Caco-2 (cell line): ENCODE results near the gene MANBA. TPM values are rescaled to one million over a fixed set of nuclear protein-coding genes. Genes with fewer than 3 reads are reported as not detected.

ENCODE experiments used
- BruUV-seq: library from RNA; stranded (reverse); fragments of 400-500 nt; replicated peaks from 2 replicates; lab custom pipeline; 2021; lab: Mats Ljungman, UMichigan
- CTCF ChIA-PET: fragments of 300-600 bp; sonication (Branson Sonifier 250); formaldehyde crosslinking; loops from one replicate; lab custom pipeline; 2022; ENCODE audit warnings: antibody characterized with exemption; lab: Charles Lee
- POLR2A ChIA-PET: fragments of 300-600 bp; sonication (Branson Sonifier 250); formaldehyde crosslinking; loops from one replicate; lab custom pipeline; 2022; ENCODE audit warnings: antibody characterized with exemption; lab: Charles Lee
- DNase-seq, 2 experiments: peaks; one replicate each; pipeline versions ENCODE4 v3.0.0 to v3.0.0-alpha.2; 2020 to 2022
- H3K27me3 ChIP-seq: replicated peaks from 2 replicates; pipeline ENCODE4 v1.6.0; 2011; ENCODE audit warnings: low read length; ENCODE audit not compliant: control insufficient read depth, insufficient read depth
- H3K36me3 ChIP-seq: 2 replicates; pipeline ENCODE4 v1.5.1; 2011; ENCODE audit warnings: low read length; ENCODE audit not compliant: control insufficient read depth, insufficient read depth
- H3K4me1 ChIP-seq: fragments of 250-450 bp; sonication (Bioruptor Pico); 2 replicates; pipeline ENCODE4 v1.5.1; 2020; ENCODE audit warnings: mild to moderate bottlenecking
- H3K4me3 ChIP-seq: 2 replicates; pipeline ENCODE4 v1.5.1; 2011; ENCODE audit warnings: low read depth, mild to moderate bottlenecking, control low read depth, low read length
- H3K9me3 ChIP-seq: fragments of 250-450 bp; sonication (Bioruptor Pico); 2 replicates; pipeline ENCODE4 v1.5.1; 2020; ENCODE audit warnings: mild to moderate bottlenecking, moderate library complexity
- H3K27ac Mint-ChIP-seq: one replicate; pipeline ENCODE4 v1.8.0; 2022; ENCODE audit warnings: mixed read lengths; ENCODE audit not compliant: unreplicated experiment
- H3K27me3 Mint-ChIP-seq: one replicate; pipeline ENCODE4 v1.8.0; 2022; ENCODE audit warnings: mixed read lengths; ENCODE audit not compliant: insufficient read depth, unreplicated experiment
- H3K36me3 Mint-ChIP-seq: one replicate; pipeline ENCODE4 v1.8.0; 2022; ENCODE audit warnings: mild to moderate bottlenecking, mixed read lengths; ENCODE audit not compliant: insufficient read depth, unreplicated experiment
- H3K4me1 Mint-ChIP-seq: one replicate; pipeline ENCODE4 v1.8.0; 2022; ENCODE audit warnings: low read depth, mixed read lengths; ENCODE audit not compliant: unreplicated experiment
- H3K4me3 Mint-ChIP-seq: one replicate; pipeline ENCODE4 v1.8.0; 2022; ENCODE audit warnings: mild to moderate bottlenecking, moderate library complexity, mixed read lengths; ENCODE audit not compliant: unreplicated experiment
- H3K9me3 Mint-ChIP-seq: one replicate; pipeline ENCODE4 v1.8.0; 2022; ENCODE audit warnings: mixed read lengths; ENCODE audit not compliant: unreplicated experiment
- intact Hi-C: fragments of 100-400 bp; cut with micrococcal nuclease; formaldehyde crosslinking; loops from one replicate; pipeline ENCODE4 v1.10.0; 2022; ENCODE audit not compliant: unreplicated experiment
- total RNA-seq: library from RNA; stranded (reverse); gene quantifications from 2 replicates; pipeline ENCODE4 v1.2.3, GENCODE V29; 2022
- TF ChIP-seq, protein P1 (sequence below), 2 experiments: fragments of 200-600 bp in 1 of 2; IDR thresholded peaks; 1 replicate in 1 of 2; 2 replicates in 1 of 2; pipeline versions ENCODE4 v1.5.1 to v1.8.0; 2011 to 2022; ENCODE audit warnings: antibody characterized with exemption in 1 of 2, control low read depth in 1 of 2, inconsistent platforms in 1 of 2, low read depth in 1 of 2, low read length in 1 of 2, mild to moderate bottlenecking in 1 of 2, moderate library complexity in 1 of 2; ENCODE audit not compliant: insufficient read depth in 1 of 2, severe bottlenecking in 1 of 2, unreplicated experiment in 1 of 2

MANBA gene
- total RNA-seq, 1 experiment from 2014 or later = 53.5 TPM

DNA sequence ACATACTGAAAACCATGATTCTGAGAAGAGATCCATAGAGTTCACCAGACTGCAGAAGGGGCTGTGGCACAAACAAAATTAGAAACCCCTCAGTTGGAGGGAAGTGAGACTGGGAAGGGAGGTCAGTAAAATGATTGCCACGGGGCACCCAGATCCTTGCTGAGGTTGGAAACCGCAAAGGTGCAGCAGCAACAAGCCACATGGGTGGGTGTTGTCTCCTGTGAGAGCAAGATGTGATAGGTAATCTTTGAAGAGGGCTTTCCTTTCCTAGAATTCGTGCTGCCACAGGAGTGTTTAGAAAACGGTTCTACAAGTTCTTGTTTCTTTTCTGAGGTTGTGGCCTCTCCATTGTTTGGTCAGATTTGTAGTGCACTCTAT lies 174.1 kb downstream of the MANBA start:
- Histone ChIP-seq H3K4me3 (no peak overlapping the region), H3K4me1 (no peaks in the 10 kb centered on the region), H3K27me3 (no peaks in the 10 kb centered on the region), H3K36me3 (no peaks in the 10 kb centered on the region; the same call in 1 of the 2 replicates), H3K9me3 (no peaks in the 10 kb centered on the region)
- CTCF ChIA-PET = no interaction called here
- Mint-ChIP-seq H3K27ac (no peak overlapping the region), H3K4me3 (no peak overlapping the region), H3K4me1 (no peaks in the 10 kb centered on the region), H3K9me3 (no peaks in the 10 kb centered on the region), H3K27me3 (no peaks in the 10 kb centered on the region), H3K36me3 (peaks cover 30% of the 10 kb centered on the region)
- TF ChIP-seq, protein P1, sequence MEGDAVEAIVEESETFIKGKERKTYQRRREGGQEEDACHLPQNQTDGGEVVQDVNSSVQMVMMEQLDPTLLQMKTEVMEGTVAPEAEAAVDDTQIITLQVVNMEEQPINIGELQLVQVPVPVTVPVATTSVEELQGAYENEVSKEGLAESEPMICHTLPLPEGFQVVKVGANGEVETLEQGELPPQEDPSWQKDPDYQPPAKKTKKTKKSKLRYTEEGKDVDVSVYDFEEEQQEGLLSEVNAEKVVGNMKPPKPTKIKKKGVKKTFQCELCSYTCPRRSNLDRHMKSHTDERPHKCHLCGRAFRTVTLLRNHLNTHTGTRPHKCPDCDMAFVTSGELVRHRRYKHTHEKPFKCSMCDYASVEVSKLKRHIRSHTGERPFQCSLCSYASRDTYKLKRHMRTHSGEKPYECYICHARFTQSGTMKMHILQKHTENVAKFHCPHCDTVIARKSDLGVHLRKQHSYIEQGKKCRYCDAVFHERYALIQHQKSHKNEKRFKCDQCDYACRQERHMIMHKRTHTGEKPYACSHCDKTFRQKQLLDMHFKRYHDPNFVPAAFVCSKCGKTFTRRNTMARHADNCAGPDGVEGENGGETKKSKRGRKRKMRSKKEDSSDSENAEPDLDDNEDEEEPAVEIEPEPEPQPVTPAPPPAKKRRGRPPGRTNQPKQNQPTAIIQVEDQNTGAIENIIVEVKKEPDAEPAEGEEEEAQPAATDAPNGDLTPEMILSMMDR (IDR thresholded peaks at IDR 0.05; ENCODE audit: insufficient read depth in 1 of 2, low read depth in 1 of 2, low read length in 1 of 2, severe bottlenecking in 1 of 2, unreplicated experiment in 1 of 2) = no peak
- intact Hi-C loops = no loop called here
- no TSS peak for BruUV-seq
- no peak for DNase-seq
- POLR2A ChIA-PET = no interaction called here

DNA sequence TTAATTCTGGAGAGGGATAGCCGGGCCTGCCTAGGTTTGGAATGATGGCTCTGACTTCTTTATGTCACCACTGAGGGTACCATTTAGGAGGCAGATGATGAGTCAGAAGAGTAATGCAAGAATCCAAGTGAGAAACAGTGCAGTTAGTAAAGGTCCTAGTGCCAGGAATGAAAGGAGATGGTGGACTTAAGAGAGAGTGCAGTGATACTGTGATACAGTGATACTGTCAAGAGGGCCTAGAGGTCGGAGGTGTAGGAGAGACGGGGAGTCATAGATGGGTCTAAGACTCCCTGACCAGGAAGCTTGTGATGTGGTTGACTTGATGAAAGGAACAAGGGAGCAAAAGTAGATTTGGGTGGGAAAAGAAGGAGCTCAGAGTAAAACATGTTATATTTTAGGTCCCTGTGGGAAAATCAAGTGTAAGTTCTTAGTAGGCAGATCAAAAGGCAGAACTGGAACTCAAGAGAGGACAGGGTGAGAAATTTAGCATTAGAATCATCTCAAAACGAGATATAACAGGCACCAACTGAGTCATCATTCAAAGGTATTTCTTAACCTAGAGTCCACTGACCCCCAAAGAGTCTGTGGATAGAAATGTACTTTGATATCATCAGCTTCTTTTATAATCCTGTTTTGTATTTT lies 174.6 kb downstream of the MANBA start:
- Mint-ChIP-seq H3K4me1 (no peaks in the 10 kb centered on the region), H3K27me3 (no peaks in the 10 kb centered on the region), H3K9me3 (no peaks in the 10 kb centered on the region), H3K27ac (no peak overlapping the region), H3K4me3 (no peak overlapping the region), H3K36me3 (peaks cover 25% of the 10 kb centered on the region)
- no peaks in the 10 kb centered on the region for H3K4me1 ChIP-seq
- no peak for DNase-seq
- H3K4me3 ChIP-seq = no peak overlapping the region
- TF ChIP-seq, protein P1 (IDR thresholded peaks at IDR 0.05; ENCODE audit: insufficient read depth in 1 of 2, low read depth in 1 of 2, low read length in 1 of 2, severe bottlenecking in 1 of 2, unreplicated experiment in 1 of 2) = no peak
- no peaks in the 10 kb centered on the region for H3K9me3 ChIP-seq
- no peaks in the 10 kb centered on the region for H3K27me3 ChIP-seq
- CTCF ChIA-PET = no interaction called here
- POLR2A ChIA-PET = no interaction called here
- H3K36me3 ChIP-seq = no peaks in the 10 kb centered on the region; the same call in 1 of the 2 replicates
- intact Hi-C loops = no loop called here
- BruUV-seq = no TSS peak

DNA sequence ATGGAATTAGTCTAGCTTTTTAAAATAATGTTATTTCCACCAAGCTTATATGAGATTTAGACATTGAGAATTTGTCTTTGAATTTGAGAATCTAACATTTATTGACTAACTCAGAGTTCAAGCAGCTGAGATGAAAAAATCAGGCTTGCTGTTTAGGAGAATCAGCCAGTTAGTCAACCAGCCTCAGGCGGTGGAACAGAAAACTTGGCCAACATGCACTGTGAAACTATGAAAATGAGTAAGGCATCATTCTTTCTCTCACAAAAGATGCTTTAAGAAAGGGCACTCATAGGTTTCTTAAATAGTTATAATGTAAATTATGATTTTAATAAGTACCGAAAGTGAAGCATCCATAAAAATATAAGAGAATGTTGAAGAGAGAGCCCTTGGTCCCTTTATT lies 175.4 kb downstream of the MANBA start:
- no peak for DNase-seq
- no peaks in the 10 kb centered on the region for H3K27me3 Mint-ChIP-seq
- no peak overlapping the region for H3K4me3 ChIP-seq
- peaks cover 2% of the 10 kb centered on the region for H3K4me1 Mint-ChIP-seq
- intact Hi-C loops = no loop called here
- H3K4me1 ChIP-seq = peaks cover 5% of the 10 kb centered on the region
- H3K9me3 Mint-ChIP-seq = no peaks in the 10 kb centered on the region
- CTCF ChIA-PET = no interaction called here
- H3K36me3 Mint-ChIP-seq = peaks cover 17% of the 10 kb centered on the region
- no peak overlapping the region for H3K4me3 Mint-ChIP-seq
- no TSS peak for BruUV-seq
- TF ChIP-seq, protein P1 (IDR thresholded peaks at IDR 0.05; ENCODE audit: insufficient read depth in 1 of 2, low read depth in 1 of 2, low read length in 1 of 2, severe bottlenecking in 1 of 2, unreplicated experiment in 1 of 2) = no peak
- POLR2A ChIA-PET = no interaction called here
- no peaks in the 10 kb centered on the region for H3K27me3 ChIP-seq
- H3K27ac Mint-ChIP-seq = no peak overlapping the region
- H3K36me3 ChIP-seq = no peaks in the 10 kb centered on the region; the same call in 1 of the 2 replicates
- H3K9me3 ChIP-seq = no peaks in the 10 kb centered on the region
